ENCODE results near the gene JCAD. TPM values are rescaled to one million over a fixed set of nuclear protein-coding genes. Genes with fewer than 3 reads are reported as not detected.

JCAD gene
- total RNA-seq, 1 experiment from 2014 or later: 0.77 TPM

- Histone ChIP-seq H3K9me3 (ENCODE audit: control insufficient read depth, low read depth, low read length) (no peaks in the 10 kb centered on the region), H2BK12ac (ENCODE audit: insufficient read length, low read depth, low read length) (no peak overlapping the region), H3K18ac (ENCODE audit: insufficient read length, low read depth, low read length) (no peak overlapping the region), H2BK15ac (ENCODE audit: low read depth, low read length) (no peak overlapping the region), H4K20me1 (ENCODE audit: control insufficient read depth, insufficient read depth, insufficient read length) (no peaks in the 10 kb centered on the region), H3K23me2 (ENCODE audit: insufficient read length, low read depth, low read length, poor library complexity, severe bottlenecking) (no peaks in the 10 kb centered on the region), H3K4me1 (ENCODE audit: insufficient read depth, low read length) (no peaks in the 10 kb centered on the region), H4K5ac (ENCODE audit: insufficient read length, low read depth, low read length) (no peak overlapping the region), H3K9ac (ENCODE audit: extremely low read depth, insufficient read length, low read length) (no peak overlapping the region), H3K27ac (ENCODE audit: insufficient read length, low read depth, low read length) (no peak overlapping the region), H3K4ac (ENCODE audit: low read depth, low read length) (no peak overlapping the region), H2BK20ac (ENCODE audit: low read depth, low read length, poor library complexity, severe bottlenecking) (no peak overlapping the region), H3K79me2 (ENCODE audit: insufficient read depth, low read length) (no peaks in the 10 kb centered on the region), H3T11ph (ENCODE audit: low read length) (no peak overlapping the region), H3K14ac (ENCODE audit: insufficient read depth, low read length) (no peak overlapping the region), H3K23ac (ENCODE audit: insufficient read length, low read depth, low read length) (no peak overlapping the region), H3K56ac (ENCODE audit: insufficient read length, low read depth, low read length) (no peak overlapping the region), H4K91ac (ENCODE audit: insufficient read length, low read depth, low read length) (no peak overlapping the region), H2AK5ac (ENCODE audit: insufficient read length, low read length) (no peak overlapping the region), H3K79me1 (ENCODE audit: insufficient read depth, low read depth, low read length, poor library complexity, severe bottlenecking) (no peaks in the 10 kb centered on the region), H3K27me3 (ENCODE audit: insufficient read depth, low read length) (no peaks in the 10 kb centered on the region), H2AFZ (ENCODE audit: low read length) (no peak overlapping the region), H3K4me2 (ENCODE audit: insufficient read depth, insufficient read length, low read length) (no peak overlapping the region), H2BK120ac (ENCODE audit: low read depth, low read length, poor library complexity, severe bottlenecking) (no peak overlapping the region), H4K8ac (replicated peaks; ENCODE audit: insufficient read length, low read depth, low read length) (no peak overlapping the region), H2BK5ac (ENCODE audit: insufficient read length, low read length) (no peak overlapping the region)
- Mint-ChIP-seq H3K4me1 (peaks cover 13 to 17% of the 10 kb centered on the region in 2 experiments), H3K36me3 (ENCODE audit: insufficient read depth in 1 of 3, low read depth in 3 of 3) (no peaks in the 10 kb centered on the region; a peak in 1 of 7 replicates), H3K4me3 (no peak overlapping the region), H3K27ac (no peak overlapping the region), H3K27me3 (ENCODE audit: low read depth) (peaks cover 2% of the 10 kb centered on the region; the same call in 1 of the 2 replicates), H3K9me3 (no peaks in the 10 kb centered on the region)
- no peak for DNase-seq
- WGBS (ENCODE audit: extremely low coverage, insufficient read length, low lambda C conversion rate): no CpG with 5 or more reads among the region's 3 CpGs
- TF ChIP-seq CTCF (conservative IDR thresholded peaks at IDR 0.05): no peak
Observed at GRCh38 chr10:30007406-30007805, 52.0 kb downstream of the JCAD start.
